NCI-H1436 treated with DMSO at 0.1 percent for 48 hours (cell line): ENCODE data around the gene TIMM10.

Source experiments
- DNase-seq: peaks from one replicate; lab custom pipeline; 2025; lab: John Stamatoyannopoulos, UW

TIMM10 gene, protein sequence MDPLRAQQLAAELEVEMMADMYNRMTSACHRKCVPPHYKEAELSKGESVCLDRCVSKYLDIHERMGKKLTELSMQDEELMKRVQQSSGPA

DNA sequence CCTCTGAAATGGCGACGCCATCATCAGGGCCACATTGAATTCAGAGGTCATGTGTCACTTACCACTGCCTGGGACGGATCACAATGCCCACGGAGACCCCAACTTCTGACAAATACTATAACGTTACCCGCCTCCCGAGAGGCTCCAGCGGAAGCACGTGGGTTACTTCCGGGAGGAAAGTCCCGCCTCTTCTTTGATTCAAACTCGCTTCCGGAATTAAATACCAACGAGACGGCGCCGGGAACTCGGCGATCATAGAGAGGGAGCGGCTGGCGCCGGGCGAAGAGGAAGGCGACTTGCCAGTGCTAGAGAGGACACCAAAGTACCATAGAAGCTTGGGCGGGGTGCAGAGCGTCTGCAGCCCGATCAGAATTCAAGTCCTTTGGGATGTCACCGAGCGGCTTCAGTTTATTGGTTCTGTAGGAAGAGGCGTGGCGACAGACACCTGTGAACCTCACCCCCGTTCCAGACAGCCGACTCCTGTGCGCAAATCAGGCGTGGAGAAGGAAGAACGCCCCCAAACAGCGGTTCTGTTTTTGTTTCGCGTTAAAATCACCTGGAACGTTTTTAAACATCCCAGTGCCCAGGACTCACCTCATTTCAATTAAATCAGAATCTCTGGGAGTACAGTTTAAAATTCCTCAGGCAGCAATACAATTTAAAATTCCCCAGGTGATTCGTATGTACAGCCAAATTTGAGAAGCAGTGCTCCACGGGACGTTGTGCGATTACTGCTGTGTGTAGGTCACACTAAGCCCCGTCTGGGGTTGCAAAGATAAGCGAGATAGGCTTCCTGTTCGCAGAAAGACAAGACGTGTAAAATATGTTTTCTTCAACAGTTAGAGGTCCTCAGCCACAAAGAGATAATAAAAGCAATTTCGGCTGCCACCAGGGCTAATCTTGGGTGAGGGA is at the start of gene TIMM10:
TSS of gene TIMM10 (minus strand) at position 159 of the 912 bp plus-strand sequence. CDS start 565 bp downstream, outside the sequence.
- DNase-seq: peak; percentile 95

DNA sequence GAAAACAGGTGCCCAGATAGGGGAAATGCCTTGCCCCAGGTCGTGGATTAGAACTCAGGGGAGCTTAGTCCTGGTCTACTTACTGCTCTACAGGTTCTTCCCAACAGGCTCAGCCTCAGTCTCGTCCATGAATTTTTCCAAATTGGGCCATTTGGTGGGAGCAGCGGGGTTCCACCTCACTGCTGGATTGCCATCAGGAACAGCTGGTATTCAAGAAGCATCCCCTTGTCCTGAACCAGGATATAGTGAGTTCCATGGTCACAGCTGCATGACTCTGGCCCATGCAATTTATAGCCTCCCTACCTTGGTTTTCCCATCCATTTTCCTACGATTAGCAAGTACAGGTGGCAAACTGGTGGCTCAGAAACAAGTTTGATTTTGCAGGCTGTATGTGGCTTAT is 43.5 kb upstream of the TIMM10 start:
- DNase-seq: no peak

DNA sequence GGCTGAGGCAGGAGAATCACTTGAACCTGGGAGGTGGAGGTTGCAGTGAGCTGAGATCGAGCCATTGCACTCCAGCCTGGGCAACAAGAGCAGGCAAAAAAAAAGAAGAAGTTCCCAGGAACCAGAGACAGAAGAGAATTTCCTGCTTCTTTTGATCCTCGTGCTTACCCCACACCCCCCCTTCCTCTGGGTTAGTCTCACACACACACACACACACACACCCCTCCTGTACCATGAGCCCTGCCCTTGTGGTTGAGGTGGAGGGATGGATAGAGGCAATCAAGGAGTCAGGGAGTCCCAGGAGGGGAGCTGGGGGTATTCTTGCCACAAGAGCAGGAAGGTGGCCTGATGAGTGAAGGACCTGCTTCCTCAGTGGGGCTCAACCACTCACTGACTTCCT is 41.1 kb upstream of the TIMM10 start:
- no peak for DNase-seq

DNA sequence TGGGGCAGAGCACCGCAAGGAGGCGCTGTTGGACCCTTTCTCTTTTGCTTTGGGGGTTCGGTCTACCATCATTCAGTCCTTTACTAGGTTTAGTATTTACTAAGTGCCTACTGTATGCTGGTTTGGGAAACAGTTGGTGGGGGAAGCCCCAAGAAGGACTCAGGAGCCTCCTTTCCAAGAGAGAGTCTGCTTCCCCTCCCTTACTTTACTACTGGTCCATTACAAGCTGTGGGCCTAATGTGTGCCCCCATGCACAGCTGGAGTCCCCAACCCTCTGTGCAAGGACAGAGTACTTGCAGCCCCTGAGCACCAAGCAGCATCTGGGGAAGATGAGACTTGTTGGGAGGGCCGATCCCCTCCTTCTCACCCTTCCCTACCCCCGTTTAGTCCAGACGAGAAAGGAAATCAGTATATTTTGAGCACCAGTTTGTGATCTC is 37.8 kb upstream of the TIMM10 start:
- no peak for DNase-seq

DNA sequence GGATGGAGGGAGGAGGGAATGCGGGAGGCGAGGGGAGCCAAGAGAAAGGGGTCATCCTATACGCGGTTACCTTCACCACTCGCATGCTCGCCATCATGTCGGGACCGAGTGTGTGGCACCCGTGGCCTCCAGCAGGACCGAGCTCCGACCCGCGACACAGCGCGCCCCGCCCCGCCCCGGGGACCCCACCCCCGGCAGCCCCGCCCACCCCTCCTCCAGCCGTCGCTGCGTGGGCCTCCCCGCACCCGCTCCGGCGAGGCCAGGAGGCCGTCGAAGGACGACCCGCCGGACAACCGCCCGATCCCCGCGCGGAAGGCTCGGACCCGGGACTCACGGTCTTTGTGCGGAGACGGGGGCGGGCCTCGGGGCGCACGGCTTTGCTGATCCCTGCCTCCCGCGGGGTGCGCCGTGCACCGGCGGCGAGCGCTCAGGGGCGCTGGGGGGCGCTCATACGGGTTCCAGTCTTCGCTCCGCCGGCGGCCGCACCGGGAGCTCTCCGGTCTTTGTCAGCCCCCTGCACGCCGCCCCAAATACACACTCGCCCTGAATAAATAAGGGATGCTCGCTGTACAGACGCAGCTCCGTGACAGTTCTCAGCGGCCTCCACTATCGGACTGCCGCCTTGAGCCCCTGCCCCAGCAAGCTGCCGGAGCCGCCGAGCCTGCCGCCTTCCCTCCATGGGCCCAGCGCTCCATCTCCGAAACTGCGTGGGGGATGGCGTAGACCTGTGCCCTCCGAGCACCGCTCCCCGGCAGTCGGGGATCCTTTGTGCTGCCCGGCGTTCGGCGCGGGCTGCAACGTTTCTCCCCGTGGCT is 37.2 kb upstream of the TIMM10 start, which contains the start of gene UBE2L6:
TSS of gene UBE2L6 (minus strand) at position 158 of the 815 bp plus-strand sequence. CDS start at position 97, 61 bp downstream.
- DNase-seq: no peak

DNA sequence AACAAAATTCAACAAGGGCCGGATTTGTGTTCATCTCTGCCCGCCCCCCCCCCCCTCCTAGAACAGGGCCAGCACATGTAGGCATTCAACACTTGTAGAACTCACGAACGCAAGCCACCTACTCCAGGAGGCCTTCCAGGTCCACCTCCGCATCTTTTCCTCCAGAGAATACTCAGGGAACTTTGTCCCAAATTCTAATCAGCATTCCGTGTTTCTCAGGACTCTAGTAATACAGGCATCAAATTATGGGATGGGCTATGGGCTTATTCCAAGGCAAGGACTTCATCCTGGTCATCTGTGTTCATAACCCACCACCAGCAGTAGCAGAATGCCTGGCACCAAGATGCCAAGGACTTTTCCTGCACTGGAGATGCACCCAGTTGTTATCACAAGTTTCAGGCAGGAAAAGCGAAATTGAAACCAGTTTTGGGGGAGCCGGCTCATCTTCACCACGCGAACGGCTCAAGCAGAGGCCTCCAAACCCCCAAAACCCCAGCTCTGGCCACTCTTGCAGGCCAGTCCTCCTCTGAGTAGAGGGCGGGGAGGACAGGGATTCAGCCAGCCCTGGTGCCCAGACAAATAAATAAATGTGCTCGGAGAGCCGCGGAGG is 36.5 kb upstream of the TIMM10 start:
- DNase-seq: no peak

DNA sequence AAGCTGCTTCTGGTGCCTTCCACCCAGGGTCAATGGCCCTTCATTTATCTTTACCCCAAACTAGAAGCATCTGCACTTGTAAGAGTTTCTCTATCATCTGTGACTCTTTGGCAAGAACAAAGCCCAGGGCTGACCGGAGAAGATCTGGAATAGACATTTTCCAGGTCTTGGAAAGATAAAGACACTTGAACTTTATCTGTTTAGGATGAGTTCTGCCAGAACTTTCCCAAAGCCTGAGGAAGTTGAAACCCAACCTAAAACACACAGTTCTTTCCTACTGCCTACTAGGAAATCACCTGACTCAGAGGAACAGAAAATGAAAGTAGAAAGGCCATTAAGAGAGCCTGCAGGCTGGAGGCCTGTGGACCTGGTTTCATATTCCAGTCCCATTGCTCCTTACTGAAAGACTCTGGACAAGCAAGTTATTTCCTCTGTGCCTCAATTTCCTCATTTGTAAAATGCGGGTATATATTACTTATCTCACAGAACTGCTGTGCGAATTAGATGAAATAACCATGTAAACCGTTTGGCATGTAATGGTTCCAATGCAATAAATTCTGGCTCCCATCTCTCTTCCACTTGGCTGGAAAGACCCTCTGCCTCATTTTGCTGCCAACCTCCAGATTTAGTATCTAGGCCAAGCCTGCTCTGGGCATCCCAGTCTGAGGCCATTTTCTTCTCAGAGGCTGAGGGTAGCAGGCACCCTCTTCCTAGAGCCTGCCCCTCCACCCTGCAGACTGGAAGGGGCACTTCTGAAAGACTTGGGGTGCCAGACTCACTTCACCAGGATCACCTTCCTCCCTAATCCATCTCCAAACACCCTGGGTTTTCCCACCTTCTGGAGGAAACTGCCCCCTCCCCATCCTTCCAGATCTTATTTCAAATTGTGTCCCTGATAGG is 35.7 kb upstream of the TIMM10 start:
- no peak for DNase-seq

DNA sequence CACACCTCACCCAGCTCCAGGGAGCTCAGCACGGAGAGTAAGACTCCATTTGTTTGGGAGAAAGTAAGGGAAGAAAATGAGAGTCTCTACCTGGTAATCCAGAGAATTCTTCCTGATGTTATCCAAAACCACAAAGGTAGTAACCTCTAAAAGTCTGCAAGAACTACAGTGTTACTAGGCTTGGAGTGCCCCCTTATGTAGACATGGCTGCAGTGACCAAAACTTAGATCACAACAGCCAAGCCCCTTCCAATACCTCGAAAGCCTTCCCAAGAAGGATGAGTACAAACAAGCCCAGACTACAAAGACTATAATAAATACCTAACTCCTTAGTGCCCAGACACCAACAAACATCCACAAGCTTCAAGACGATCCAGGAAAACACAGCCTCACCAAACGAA is 32.0 kb upstream of the TIMM10 start:
- no peak for DNase-seq

DNA sequence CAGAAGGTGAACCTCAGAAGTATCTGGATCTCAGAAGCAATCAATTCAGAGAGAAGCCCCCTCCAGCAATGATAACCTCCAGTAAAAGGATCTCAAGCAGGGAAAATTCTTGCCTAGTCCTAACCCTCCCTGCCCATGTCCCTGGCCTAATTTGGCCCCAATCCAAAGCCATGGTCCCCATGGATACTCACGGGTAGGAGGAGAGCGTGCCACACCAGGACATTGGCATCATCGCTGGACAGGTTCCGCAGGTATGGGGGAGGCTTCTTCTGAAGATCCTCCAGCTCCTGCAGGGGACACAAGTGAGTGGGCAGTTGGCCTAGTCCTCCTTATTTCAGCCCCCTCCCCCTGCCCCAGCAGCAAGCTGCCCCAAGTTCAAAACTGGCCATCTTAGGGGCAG is 29.6 kb upstream of the TIMM10 start:
- no peak for DNase-seq

DNA sequence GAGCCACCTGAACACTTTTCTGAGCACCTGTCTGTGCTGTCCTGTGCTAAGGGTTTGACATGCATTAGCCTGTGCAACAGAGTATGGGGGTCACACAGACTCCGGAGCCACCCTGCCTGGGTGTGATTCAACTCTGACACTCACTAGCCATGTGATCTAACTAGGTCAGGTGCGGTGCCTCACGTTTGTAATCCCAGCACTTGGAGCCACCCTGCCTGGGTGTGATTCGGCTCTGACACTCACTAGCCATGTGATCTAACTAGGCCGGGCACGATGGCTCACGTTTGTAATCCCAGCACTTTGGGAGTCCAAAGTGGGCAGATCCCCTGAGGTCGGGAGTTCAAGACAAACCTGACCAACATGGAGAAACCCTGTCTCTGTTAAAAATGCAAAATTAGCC is 25.5 kb upstream of the TIMM10 start:
- DNase-seq: no peak

DNA sequence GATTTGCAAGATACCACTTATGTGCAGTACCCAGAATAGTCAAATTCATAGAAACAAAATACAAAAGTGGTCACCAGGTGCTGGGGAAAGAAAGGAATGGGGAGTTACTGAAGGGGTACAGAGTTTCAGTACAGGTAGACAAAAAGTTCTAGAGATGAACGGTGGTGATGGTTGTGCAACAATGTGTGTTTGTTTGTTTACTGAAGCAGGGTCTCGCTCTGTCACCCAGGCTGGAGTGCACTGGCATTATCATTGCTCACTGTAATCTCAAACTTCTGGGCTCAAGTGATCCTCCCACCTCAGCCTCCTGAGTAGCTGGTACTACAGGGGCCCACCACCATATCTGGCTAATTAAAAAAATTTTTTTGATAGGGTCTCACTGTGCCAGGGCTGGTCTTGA is 24.8 kb upstream of the TIMM10 start:
- DNase-seq: no peak

DNA sequence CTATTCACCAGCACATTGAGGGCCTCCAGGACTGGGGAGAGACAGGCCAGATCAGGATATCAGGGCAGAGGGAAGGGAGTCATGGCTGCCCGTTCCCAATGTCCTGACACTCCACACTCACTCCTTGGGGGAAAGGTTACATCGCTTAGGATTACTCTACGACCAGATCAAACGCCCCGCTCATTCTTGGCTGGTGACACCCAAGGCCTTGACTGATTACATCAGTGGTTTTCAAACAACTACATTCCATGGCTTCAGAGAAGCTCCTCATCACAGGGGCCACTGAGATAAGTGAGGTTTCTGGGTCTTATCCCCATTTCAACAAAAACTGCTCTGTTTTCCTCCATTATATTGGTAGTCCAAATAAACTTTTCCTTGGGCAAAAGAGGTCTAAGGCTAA is 21.9 kb upstream of the TIMM10 start:
- DNase-seq: no peak

DNA sequence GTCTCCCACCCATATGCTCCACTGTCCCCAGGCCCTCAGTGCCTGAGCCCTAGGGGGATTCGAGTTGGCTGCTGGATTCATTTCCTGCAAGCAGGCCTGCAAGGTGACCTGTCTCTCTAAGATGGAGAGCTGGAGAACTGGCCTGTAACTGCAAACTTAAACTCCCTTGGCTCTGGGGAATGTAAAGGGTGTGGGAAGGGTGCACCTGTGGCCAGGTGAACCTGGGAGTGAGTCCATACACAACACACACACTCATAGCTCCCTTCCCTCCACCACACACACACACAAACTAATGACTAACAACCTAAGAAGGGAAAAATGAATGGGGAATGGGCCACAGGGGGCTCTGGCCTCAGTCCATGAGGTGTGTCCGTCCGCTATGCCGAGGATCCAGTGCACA is 21.4 kb upstream of the TIMM10 start:
- DNase-seq: no peak

DNA sequence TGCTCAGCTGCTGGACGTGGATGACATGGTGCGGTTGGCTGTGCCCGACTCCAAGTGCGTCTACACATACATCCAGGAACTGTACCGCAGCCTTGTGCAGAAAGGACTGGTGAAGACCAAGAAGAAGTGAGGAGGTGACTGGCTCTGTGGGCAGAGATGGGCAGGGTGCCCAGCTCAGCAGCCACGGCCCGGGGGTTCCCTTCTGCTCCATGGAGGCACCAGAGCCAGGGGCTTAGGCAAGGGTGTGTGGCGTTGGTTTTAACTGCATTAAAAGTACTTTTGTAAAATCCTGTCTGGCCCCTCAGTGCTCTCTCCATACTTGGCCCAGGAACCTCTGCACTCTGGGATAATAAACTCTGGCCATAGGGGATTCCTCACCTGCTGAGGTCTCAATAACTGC is 19.4 kb upstream of the TIMM10 start:
- DNase-seq: no peak

DNA sequence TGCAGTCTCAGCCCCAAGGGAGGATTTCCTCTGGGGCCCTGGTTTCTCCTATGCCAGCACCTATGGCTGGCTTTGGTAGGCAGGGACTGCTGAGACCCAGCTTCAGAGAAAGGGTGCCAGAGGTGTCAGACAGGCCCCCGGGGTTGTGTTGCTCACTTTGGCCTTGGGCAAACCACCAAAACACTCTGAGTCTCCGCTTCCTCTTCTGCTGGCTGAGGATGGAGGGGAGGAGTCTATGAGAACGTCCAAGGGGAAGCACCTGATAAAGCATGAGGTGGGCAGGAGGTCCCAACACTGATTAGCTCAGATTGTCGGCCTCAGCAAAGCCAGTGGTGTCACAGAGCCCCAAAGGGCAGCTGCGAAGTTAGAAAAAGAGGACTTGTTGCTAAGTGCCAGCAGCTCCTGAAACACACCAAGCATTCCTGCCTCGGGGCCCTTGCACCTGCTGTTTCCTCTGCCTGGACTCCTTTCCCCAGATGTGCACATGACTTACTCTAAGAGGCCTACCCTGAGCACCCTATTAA is 17.4 kb upstream of the TIMM10 start:
- no peak for DNase-seq

DNA sequence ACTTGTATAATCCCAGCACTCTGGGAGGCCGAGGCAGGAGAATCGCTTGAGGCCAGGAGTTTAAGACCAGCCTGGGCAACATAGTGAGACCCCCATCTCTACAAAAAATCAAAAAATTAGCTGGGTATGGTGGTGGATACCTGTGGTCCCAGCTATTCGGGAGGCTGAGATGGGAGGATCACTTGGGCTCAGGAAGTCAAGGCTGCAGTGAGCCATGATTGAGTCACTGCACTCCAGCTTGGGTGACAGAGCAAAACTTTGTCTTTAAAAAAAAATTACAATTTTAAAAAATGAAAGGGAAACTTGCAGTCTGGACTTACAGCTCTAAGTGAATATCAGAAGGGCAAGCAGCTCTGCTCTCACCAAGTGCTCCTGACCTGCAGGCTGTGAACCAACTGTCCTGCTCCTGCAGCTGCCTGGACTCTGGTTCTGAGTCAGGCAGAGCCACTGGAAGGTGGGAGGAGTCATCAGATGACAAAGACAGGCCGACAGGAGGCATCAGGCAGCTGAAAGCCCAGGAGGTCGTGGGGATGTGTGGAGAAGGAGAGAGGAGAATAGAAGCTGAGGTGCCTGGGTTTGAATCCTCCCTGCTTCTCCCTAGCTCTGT is 16.4 kb upstream of the TIMM10 start:
- no peak for DNase-seq

DNA sequence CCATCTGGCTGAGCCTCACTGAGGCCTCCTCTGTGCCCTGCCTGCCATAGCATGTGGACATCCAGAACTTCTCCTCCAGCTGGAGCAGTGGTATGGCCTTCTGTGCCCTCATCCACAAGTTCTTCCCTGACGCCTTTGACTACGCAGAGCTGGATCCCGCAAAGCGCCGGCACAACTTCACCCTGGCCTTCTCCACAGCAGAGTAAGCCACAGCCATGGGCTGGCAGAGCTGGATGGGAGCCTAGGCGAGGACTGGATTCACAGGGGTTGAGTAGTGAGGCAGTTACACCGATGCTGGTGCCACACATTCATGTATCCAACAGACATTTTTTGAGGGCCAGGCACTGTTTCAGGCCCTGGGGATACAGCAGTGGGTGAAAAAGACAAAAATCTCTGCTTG is 15.9 kb upstream of the TIMM10 start:
- no peak for DNase-seq

DNA sequence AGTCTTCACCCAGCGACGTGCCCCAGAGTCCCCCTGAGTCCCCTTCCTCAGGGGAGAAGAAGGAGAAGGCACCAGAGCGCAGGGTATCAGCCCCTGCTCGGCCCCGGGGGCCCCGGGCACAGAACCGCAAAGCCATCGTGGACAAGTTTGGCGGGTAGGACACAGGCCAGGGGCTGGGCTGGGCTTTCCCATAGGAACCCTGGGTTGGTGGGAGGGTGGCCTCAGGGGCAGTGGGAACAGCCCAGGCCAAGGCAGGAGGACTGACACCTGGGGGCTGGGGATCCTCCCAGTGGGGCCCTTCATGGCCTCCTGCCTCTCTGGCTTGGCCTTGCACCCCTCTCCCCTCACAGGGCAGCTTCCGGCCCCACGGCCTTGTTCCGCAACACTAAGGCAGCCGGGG is 15.3 kb upstream of the TIMM10 start:
- DNase-seq: no peak

DNA sequence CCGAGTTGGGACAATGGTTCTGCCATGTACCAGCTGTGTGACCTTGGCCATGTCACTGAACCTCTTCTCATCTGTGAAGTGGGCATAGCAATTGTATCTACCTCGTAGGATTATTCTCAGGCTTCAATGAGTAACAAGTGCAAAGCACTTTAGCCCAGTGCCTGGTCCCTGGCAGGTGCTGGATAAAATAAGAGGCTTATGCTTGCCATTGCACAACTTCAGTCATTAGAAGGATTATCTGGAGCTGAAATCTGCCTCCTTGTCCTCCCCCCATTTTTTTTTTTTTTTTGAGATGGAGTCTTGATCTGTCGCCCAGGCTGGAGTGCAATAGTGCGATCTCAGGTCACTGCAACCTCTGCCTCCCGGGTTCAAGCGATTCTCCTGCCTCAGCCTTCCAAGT is 14.0 kb upstream of the TIMM10 start:
- no peak for DNase-seq

DNA sequence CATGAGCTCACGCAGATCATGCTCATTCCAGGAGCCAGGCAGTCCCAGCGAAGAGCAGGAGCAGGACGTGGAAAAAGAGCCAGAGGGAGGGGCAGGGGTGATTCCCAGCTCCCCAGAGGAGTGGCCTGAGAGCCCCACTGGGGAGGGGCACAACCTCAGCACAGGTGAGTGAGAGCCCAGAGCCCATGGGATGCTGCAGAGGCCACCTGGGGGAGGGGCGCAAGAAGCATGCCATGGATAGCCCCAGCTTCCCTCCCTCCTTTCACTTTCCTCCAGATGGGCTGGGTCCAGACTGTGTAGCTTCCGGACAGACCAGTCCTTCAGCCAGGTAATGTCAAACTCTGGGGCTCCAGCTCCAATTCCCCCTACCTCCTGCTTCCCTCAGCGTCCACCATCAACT is 13.0 kb upstream of the TIMM10 start:
- DNase-seq: no peak

DNA sequence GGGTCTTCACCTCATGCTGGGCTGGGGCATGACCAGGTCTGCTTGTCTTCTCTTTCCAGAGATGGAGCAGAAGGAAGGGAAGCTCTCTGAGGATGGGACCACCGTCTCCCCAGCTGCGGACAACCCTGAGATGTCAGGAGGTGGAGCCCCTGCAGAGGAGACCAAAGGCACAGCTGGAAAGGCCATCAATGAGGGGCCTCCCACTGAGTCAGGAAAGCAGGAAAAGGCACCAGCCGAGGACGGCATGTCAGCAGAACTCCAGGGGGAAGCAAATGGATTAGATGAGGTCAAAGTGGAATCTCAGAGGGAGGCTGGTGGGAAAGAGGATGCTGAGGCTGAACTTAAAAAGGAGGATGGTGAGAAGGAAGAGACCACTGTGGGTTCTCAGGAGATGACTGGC is 12.0 kb upstream of the TIMM10 start:
- no peak for DNase-seq
